Loucy (cell line): ENCODE data around the gene RCBTB1.

Experiments
- H2AFZ ChIP-seq: fragments of 200-600 bp; sonication (generic); 2 replicates; pipeline ENCODE4 v1.6.0; 2016; ENCODE audit warnings: antibody characterized with exemption, mild to moderate bottlenecking, low read length, moderate library complexity
- H3F3A ChIP-seq: fragments of 200-600 bp; 2 replicates; pipeline ENCODE4 v1.6.0; 2016; ENCODE audit warnings: antibody characterized with exemption, low read depth, mild to moderate bottlenecking
- H3K27me3 ChIP-seq: fragments of 200-600 bp; sonication (generic); 2 replicates; pipeline ENCODE4 v1.6.1; 2014; ENCODE audit warnings: low read length, mild to moderate bottlenecking; ENCODE audit not compliant: insufficient read depth, poor library complexity, severe bottlenecking
- H3K36me3 ChIP-seq: fragments of 200-600 bp; sonication (generic); 2 replicates; pipeline ENCODE4 v1.6.1; 2016; ENCODE audit warnings: low read length; ENCODE audit not compliant: insufficient read depth
- H3K4me1 ChIP-seq: fragments of 200-600 bp; sonication (generic); 2 replicates; pipeline ENCODE4 v1.5.1; 2014; ENCODE audit warnings: low read length, mild to moderate bottlenecking; ENCODE audit not compliant: insufficient read depth, poor library complexity, severe bottlenecking
- H3K4me2 ChIP-seq: fragments of 200-600 bp; sonication (generic); 2 replicates; pipeline ENCODE4 v1.6.0; 2014; ENCODE audit warnings: antibody characterized with exemption, low read length, low read depth, mild to moderate bottlenecking; ENCODE audit not compliant: poor library complexity, severe bottlenecking
- H3K4me3 ChIP-seq: fragments of 200-600 bp; sonication (generic); 2 replicates; pipeline ENCODE4 v1.5.1; 2014; ENCODE audit warnings: low read length, mild to moderate bottlenecking, mixed read lengths; ENCODE audit not compliant: poor library complexity, severe bottlenecking
- H3K79me2 ChIP-seq: fragments of 200-600 bp; sonication (generic); 2 replicates; pipeline ENCODE4 v1.6.1; 2014; ENCODE audit warnings: low read length; ENCODE audit not compliant: insufficient read depth
- H3K9ac ChIP-seq: fragments of 200-600 bp; sonication (generic); 2 replicates; pipeline ENCODE4 v1.6.0; 2014; ENCODE audit warnings: mild to moderate bottlenecking, low read depth, low read length, moderate library complexity; ENCODE audit not compliant: poor library complexity, severe bottlenecking
- H3K9me2 ChIP-seq: fragments of 200-600 bp; sonication (generic); replicated peaks from 2 replicates; pipeline ENCODE4 v1.6.1; 2016; ENCODE audit warnings: low read depth, low read length, mixed read lengths
- H3K9me3 ChIP-seq: fragments of 200-600 bp; sonication (generic); 2 replicates; pipeline ENCODE4 v1.6.1; 2014; ENCODE audit warnings: mild to moderate bottlenecking, antibody characterized with exemption, low read length, low read depth; ENCODE audit not compliant: insufficient read depth
- H4K20me1 ChIP-seq: fragments of 200-600 bp; sonication (generic); 2 replicates; pipeline ENCODE4 v1.6.0; 2014; ENCODE audit warnings: antibody characterized with exemption, low read length, mild to moderate bottlenecking; ENCODE audit not compliant: insufficient read depth, poor library complexity, severe bottlenecking
- EZH2phosphoT487 ChIP-seq: fragments of 200-600 bp; IDR thresholded peaks from 2 replicates; pipeline ENCODE4 v1.6.1; 2018; ENCODE audit warnings: antibody characterized with exemption, mild to moderate bottlenecking, moderate library complexity, borderline replicate concordance
- TF ChIP-seq, protein P1 (sequence below): fragments of 200-600 bp; sonication (generic); conservative IDR thresholded peaks from 2 replicates; pipeline ENCODE4 v1.5.1; 2014; ENCODE audit warnings: mild to moderate bottlenecking, antibody characterized with exemption, low read length

RCBTB1 gene

GRCh38 chr13:49622174-49622946 is 37.0 kb upstream of the RCBTB1 start:
- Histone ChIP-seq H3K79me2 (no peaks in the 10 kb centered on the region), H3K4me1 (no peaks in the 10 kb centered on the region), H4K20me1 (no peaks in the 10 kb centered on the region), H3K4me2 (no peak overlapping the region), H3F3A (no peaks in the 10 kb centered on the region), H3K27me3 (no peaks in the 10 kb centered on the region), H3K9me2 (no peaks in the 10 kb centered on the region), H3K9me3 (no peaks in the 10 kb centered on the region), H3K4me3 (no peak overlapping the region), H3K9ac (no peak overlapping the region), H3K36me3 (no peaks in the 10 kb centered on the region), H2AFZ (no peak overlapping the region)
- TF ChIP-seq, protein P1, sequence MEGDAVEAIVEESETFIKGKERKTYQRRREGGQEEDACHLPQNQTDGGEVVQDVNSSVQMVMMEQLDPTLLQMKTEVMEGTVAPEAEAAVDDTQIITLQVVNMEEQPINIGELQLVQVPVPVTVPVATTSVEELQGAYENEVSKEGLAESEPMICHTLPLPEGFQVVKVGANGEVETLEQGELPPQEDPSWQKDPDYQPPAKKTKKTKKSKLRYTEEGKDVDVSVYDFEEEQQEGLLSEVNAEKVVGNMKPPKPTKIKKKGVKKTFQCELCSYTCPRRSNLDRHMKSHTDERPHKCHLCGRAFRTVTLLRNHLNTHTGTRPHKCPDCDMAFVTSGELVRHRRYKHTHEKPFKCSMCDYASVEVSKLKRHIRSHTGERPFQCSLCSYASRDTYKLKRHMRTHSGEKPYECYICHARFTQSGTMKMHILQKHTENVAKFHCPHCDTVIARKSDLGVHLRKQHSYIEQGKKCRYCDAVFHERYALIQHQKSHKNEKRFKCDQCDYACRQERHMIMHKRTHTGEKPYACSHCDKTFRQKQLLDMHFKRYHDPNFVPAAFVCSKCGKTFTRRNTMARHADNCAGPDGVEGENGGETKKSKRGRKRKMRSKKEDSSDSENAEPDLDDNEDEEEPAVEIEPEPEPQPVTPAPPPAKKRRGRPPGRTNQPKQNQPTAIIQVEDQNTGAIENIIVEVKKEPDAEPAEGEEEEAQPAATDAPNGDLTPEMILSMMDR = no peak
- TF ChIP-seq EZH2phosphoT487 = no peak

GRCh38 chr13:49620170-49620621 is 34.8 kb upstream of the RCBTB1 start:
- Histone ChIP-seq H3K4me3 (no peak overlapping the region), H3K9me3 (no peaks in the 10 kb centered on the region), H3K4me2 (no peak overlapping the region), H3K36me3 (no peaks in the 10 kb centered on the region), H3K27me3 (no peaks in the 10 kb centered on the region), H3K9ac (no peak overlapping the region), H4K20me1 (no peaks in the 10 kb centered on the region), H3K4me1 (no peaks in the 10 kb centered on the region), H2AFZ (no peak overlapping the region), H3K9me2 (no peaks in the 10 kb centered on the region), H3F3A (no peaks in the 10 kb centered on the region), H3K79me2 (no peaks in the 10 kb centered on the region)
- no peak for TF ChIP-seq EZH2phosphoT487
- TF ChIP-seq, protein P1 = no peak

DNA sequence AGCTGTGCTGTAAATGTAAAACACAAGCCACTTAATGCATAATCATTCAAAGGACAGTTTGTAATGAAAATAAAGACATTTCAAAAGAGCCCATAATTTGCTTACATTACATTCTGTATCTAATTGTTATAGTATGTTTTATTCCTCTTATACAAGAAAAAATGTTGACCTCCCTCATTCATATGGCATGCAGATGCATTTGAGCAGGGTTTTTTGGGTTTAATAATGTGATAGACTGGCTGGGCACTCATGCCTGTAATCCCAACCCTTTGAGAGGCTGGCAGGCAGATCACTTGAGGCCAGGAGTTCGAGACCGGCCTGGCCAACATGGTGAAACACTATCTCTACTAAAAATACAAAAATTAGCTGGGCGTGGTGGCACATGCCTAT is 31.3 kb upstream of the RCBTB1 start:
- H3K9me3 ChIP-seq = no peaks in the 10 kb centered on the region
- H2AFZ ChIP-seq = peak overlapping the region; percentile 28; the same call in 1 of the 2 replicates
- no peaks in the 10 kb centered on the region for H3K27me3 ChIP-seq
- no peaks in the 10 kb centered on the region for H3K4me1 ChIP-seq
- TF ChIP-seq EZH2phosphoT487 = no peak
- TF ChIP-seq, protein P1 = no peak
- no peak overlapping the region for H3K4me3 ChIP-seq
- no peaks in the 10 kb centered on the region for H3K36me3 ChIP-seq
- no peaks in the 10 kb centered on the region for H3K79me2 ChIP-seq
- H3K4me2 ChIP-seq = no peak overlapping the region
- H4K20me1 ChIP-seq = no peaks in the 10 kb centered on the region
- no peaks in the 10 kb centered on the region for H3F3A ChIP-seq
- H3K9ac ChIP-seq = no peak overlapping the region
- H3K9me2 ChIP-seq = no peaks in the 10 kb centered on the region
